ENCODE measurements around the gene MEAK7. TPM values are rescaled to one million over a fixed set of nuclear protein-coding genes. Genes with fewer than 3 reads are reported as not detected.

MEAK7 gene
- total RNA-seq, 1 donor from 2014 or later, result 13.0 TPM

DNA sequence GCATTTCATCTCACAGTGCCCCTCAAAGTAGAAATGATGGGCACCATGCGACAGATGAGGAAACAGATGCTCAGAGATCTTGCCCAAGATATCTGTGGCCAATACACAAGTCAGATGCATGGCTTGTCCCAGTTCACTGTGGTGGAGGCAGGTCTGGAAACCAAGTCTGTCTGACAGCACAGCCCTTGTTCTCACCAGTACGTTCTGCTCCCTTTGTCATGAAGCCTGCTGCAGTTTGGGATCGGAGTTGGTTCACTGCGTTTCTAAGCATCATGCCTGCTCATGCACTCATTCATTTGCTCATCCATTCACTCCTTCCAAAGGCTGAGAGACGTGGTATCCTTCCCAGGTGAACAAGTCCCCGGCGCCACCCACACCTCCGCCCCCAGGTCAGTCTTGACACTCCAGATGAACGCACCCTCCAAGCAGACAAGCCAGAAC lies 27.2 kb upstream of the MEAK7 start:
- Histone ChIP-seq H3K4me1 (peaks cover 44% of the 10 kb centered on the region), H3K9me3 (no peaks in the 10 kb centered on the region), H3K4me3 (no peak overlapping the region), H3K27me3 (ENCODE audit: low read depth) (no peaks in the 10 kb centered on the region), H3K27ac (peak overlapping the region; percentile 79), H3K36me3 (no peaks in the 10 kb centered on the region)
- intact Hi-C loops (cut with DNase I), result no loop called here
- peak; percentile 29 for DNase-seq
- TF ChIP-seq, protein P1, sequence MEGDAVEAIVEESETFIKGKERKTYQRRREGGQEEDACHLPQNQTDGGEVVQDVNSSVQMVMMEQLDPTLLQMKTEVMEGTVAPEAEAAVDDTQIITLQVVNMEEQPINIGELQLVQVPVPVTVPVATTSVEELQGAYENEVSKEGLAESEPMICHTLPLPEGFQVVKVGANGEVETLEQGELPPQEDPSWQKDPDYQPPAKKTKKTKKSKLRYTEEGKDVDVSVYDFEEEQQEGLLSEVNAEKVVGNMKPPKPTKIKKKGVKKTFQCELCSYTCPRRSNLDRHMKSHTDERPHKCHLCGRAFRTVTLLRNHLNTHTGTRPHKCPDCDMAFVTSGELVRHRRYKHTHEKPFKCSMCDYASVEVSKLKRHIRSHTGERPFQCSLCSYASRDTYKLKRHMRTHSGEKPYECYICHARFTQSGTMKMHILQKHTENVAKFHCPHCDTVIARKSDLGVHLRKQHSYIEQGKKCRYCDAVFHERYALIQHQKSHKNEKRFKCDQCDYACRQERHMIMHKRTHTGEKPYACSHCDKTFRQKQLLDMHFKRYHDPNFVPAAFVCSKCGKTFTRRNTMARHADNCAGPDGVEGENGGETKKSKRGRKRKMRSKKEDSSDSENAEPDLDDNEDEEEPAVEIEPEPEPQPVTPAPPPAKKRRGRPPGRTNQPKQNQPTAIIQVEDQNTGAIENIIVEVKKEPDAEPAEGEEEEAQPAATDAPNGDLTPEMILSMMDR (IDR thresholded peaks at IDR 0.05), result no peak
- no peak for ATAC-seq

DNA sequence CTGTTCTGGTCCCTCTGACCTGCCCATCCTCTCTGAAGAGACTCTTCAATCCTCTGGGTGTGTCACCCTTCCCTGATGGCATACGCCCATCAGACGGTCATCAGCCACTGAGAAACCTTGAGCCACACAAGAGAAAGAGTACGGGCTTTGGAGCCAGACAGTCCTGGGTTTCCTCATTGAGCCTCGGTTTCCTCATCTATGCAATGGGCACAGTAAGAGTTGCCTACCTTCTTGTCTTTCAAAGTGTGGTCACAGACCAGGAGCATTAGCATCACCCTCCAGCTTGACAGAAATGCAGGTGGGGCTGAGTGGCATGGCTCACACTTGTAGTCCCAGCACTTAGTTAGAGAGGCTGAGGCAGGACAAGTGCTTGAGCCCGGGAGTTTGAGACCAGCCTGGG lies 26.1 kb upstream of the MEAK7 start:
- Histone ChIP-seq H3K27me3 (ENCODE audit: low read depth) (no peaks in the 10 kb centered on the region), H3K27ac (no peak overlapping the region), H3K9me3 (no peaks in the 10 kb centered on the region), H3K36me3 (no peaks in the 10 kb centered on the region), H3K4me3 (no peak overlapping the region), H3K4me1 (peaks cover 48% of the 10 kb centered on the region)
- ATAC-seq (no peak), DNase-seq (no peak)
- intact Hi-C loops (cut with DNase I), result no loop called here
- TF ChIP-seq, protein P1 (IDR thresholded peaks at IDR 0.05), result no peak

DNA sequence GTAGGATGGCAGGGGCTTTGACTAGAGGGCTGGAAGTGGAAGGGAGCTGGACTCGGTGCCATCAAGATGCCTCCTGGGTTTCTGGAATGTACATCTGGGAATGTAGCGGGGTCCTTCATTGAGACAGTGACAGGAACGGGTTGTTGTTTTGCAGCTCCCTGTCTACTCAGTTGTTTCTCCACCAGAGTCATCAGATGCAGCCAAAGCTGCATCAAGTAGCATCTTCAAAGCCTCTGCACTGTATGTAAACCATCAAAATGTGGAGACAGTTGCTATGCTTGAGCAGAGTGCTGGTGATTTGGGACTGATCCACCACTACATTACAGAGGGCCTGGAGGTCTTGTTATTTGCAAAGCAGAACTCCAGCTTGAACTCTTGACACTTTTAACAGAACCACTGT lies 25.1 kb upstream of the MEAK7 start:
- H3K36me3 ChIP-seq, result no peaks in the 10 kb centered on the region
- peaks cover 48% of the 10 kb centered on the region for H3K4me1 ChIP-seq
- H3K9me3 ChIP-seq, result no peaks in the 10 kb centered on the region
- no peak overlapping the region for H3K27ac ChIP-seq
- intact Hi-C loops (cut with DNase I), result no loop called here
- H3K4me3 ChIP-seq, result no peak overlapping the region
- ATAC-seq (no peak), DNase-seq (no peak)
- TF ChIP-seq, protein P1 (IDR thresholded peaks at IDR 0.05), result no peak
- no peaks in the 10 kb centered on the region for H3K27me3 ChIP-seq (ENCODE audit: low read depth)

DNA sequence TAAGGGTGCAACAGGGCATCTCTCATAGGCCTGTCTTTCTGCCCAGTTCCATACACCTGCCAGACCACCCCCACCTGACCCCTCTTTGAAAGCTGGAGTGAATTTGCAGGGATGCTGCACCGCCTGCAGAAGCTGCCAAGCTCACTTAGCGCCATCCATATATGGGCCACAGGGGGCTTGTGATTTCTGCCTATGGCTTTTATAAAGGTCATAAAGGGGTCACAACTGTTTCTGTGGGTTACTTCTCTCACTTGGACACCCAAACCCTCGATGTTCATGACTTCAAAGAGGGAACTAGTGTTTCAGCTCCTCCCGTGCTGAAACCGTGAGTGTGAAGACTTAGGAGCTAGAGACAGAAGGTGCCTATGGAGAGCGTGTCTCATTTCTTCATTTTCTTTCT lies 23.9 kb upstream of the MEAK7 start:
- intact Hi-C loops (cut with DNase I), result no loop called here
- Histone ChIP-seq H3K36me3 (no peaks in the 10 kb centered on the region), H3K27ac (peak overlapping the region; percentile 68), H3K4me3 (no peak overlapping the region), H3K9me3 (no peaks in the 10 kb centered on the region), H3K27me3 (ENCODE audit: low read depth) (no peaks in the 10 kb centered on the region), H3K4me1 (peaks cover 45% of the 10 kb centered on the region)
- TF ChIP-seq, protein P1 (IDR thresholded peaks at IDR 0.05), result no peak
- no peak for ATAC-seq
- DNase-seq, result no peak

DNA sequence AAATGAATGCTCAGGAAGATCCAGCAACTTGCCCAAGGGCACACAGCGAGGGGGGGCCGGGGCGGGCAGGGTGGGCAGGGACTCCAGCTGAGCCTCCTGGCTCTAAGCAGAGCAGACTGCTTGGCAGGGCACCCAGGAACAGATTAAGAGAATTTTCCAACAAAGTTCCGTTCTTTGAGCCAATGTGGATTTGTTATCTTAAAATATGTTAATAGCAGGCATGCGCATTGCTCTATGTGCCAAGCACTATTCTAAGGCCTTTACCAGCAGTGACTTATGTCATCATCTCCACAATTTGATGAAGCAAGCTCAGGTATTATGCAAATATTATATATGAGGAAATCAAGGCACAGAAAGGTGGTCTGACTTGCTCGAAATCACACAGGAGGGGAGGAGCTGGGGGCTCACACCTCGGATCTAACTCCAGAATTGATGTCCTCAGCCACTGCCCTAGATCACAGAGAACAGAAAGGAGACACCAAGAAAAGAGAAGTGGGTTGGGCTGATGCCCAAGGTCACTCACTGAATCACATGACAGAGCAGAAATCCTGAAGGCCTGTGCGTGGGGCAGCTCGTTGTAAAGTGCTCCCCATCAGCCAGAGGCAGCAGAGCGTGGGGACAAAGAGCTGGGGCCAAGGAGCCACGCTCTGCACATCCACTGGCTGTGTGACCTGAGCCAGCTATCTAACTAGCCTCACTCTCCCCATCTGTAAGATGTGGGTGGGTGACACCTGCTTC lies 23.2 kb upstream of the MEAK7 start:
- TF ChIP-seq, protein P1 (IDR thresholded peaks at IDR 0.05), result no peak
- peak overlapping the region; percentile 68 for H3K27ac ChIP-seq
- peak overlapping the region; percentile 12 for H3K4me3 ChIP-seq
- no peaks in the 10 kb centered on the region for H3K27me3 ChIP-seq (ENCODE audit: low read depth)
- no peaks in the 10 kb centered on the region for H3K9me3 ChIP-seq
- DNase-seq (peak; percentile 20), ATAC-seq (peak in 1 of 2 donors; percentile 44)
- intact Hi-C loops (cut with DNase I), result no loop called here
- H3K36me3 ChIP-seq, result no peaks in the 10 kb centered on the region
- H3K4me1 ChIP-seq, result peaks cover 38% of the 10 kb centered on the region
